ENCODE data around the gene TOP2A. TPM values are rescaled to one million over a fixed set of nuclear protein-coding genes. Genes with fewer than 3 reads are reported as not detected.
A peak's percentile ranks its signal among the peaks of the same experiment; 100 is the strongest.

Gene TOP2A
- total RNA-seq, 2 experiments from 2014 or later = 504 to 522 TPM

DNA sequence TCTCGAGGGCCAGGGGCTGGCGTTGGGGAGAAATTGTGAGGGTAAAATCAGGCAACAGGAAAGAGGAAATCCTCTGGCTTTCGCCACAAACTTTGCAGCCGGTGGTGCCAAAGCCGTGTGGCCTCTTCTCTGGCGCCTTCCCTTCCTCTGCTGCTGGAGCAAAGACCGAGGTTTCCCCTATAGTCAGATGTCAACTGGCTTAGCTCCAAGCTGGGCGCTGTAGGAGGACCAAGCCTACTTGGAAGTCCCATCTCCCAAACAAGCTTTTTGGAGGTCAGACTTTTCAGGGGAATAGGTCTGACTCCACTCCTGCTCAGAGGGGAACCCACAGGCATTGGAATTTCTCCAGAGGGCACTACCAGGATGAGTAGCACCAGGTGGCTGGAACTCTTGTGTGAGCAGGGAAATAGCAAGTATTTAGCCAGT lies 30.5 kb upstream of the TOP2A start:
- Mint-ChIP-seq H3K4me1 (peaks cover 64% of the 10 kb centered on the region), H3K27ac (peak overlapping the region; percentile 0), H3K36me3 (ENCODE audit: low read depth) (peaks cover 35% of the 10 kb centered on the region), H3K9me3 (no peaks in the 10 kb centered on the region), H3K4me3 (peak overlapping the region; percentile 20), H3K27me3 (peaks cover 5% of the 10 kb centered on the region)
- ChIA-PET POLR2A (interaction anchor here (0.5 kb wide), 1 partner anchor 83 kb away, joined by 3 read pairs; no protein-coding TSS in a partner anchor), CTCF (interaction anchor here (0.5 to 2.3 kb wide), 10 partner anchors 10 to 174 kb away, joined by 3 to 10 read pairs (median 3); no protein-coding TSS in a partner anchor)
- DNase-seq = peak; percentile 24

DNA sequence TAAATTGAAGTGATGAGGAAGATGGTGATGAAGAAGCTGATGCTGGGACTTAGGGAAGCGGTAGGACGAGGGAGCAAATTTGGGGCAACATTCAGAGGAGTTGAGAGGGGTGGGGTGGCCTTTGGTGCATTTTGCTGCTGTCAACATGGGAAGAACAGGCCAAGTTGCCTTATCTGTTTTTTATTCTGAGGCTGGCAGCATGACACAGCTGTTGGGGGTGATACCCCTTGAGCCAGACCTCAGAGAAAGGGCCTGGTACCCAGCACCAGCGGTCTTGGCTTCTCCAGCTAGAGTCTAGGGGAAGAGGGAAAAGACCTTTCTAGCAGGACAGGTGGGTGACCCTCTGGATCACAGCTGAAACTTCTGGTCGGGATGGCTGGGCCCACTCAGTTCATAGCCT lies 30.1 kb upstream of the TOP2A start:
- ChIA-PET POLR2A (no interaction called here), CTCF (interaction anchor here (0.5 to 1.9 kb wide), 12 partner anchors 8 to 174 kb away, joined by 3 to 9 read pairs (median 3); no protein-coding TSS in a partner anchor)
- Mint-ChIP-seq H3K9me3 (no peaks in the 10 kb centered on the region), H3K36me3 (ENCODE audit: low read depth) (peaks cover 32% of the 10 kb centered on the region), H3K4me3 (peak overlapping the region; percentile 20), H3K27me3 (peaks cover 5% of the 10 kb centered on the region), H3K4me1 (peaks cover 64% of the 10 kb centered on the region), H3K27ac (peak overlapping the region; percentile 0)
- no peak for DNase-seq

- Mint-ChIP-seq H3K27me3 (peaks cover 5% of the 10 kb centered on the region), H3K4me3 (peak overlapping the region; percentile 19), H3K9me3 (no peaks in the 10 kb centered on the region), H3K27ac (no peak overlapping the region), H3K36me3 (ENCODE audit: low read depth) (peaks cover 26% of the 10 kb centered on the region), H3K4me1 (peaks cover 70% of the 10 kb centered on the region)
- no peak for DNase-seq
- POLR2A ChIA-PET = no interaction called here
- CTCF ChIA-PET = interaction anchor here (0.8 to 1.9 kb wide), 15 partner anchors 9 to 175 kb away, joined by 3 to 9 read pairs (median 3); no protein-coding TSS in a partner anchor
Measured at GRCh38 chr17:40447148-40447644, 29.5 kb upstream of the TOP2A start.

DNA sequence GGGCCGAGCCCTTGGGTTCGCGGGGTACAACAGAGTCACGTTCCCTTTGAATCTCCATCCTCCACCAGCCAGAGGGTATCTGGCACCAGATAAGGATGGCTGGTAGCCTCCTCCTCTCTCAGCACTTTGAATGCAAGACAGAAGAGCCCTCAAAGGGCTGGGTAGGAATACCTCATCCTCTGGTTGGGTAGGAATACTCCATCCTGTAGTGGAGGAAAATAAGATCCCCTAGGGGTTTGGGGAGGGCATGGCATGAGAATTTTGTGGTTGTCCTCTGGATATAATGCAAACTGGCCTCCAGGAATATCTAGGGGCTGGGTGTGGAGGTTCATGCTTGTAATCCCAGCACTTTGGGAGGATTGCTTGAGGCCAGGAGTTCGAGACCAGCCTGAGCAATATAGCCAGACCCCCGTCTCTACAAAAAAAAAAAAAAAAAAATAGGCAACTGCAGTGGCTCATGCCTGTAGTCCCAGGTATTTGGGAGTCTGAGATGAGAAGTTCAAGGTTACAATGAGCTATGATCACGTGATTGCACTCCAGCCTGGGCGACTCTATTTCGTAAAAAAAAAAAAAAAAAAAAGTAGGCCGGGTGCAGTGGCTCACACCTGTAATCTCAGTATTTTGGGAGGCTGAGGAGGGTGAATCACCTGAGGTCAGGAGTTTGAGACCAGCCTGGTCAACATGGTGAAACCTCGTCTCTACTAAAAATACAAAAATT lies 28.2 kb upstream of the TOP2A start:
- Mint-ChIP-seq H3K27me3 (peaks cover 5% of the 10 kb centered on the region), H3K36me3 (ENCODE audit: low read depth) (peaks cover 23% of the 10 kb centered on the region), H3K27ac (peak overlapping the region; percentile 97), H3K9me3 (no peaks in the 10 kb centered on the region), H3K4me1 (peaks cover 72% of the 10 kb centered on the region), H3K4me3 (peak overlapping the region; percentile 85)
- ChIA-PET POLR2A (no interaction called here), CTCF (interaction anchor here (0.5 to 1.6 kb wide), 7 partner anchors 45 to 294 kb away, joined by 3 to 5 read pairs (median 3); no protein-coding TSS in a partner anchor)
- no peak for DNase-seq

GRCh38 chr17:40443988-40444899 lies 26.5 kb upstream of the TOP2A start:
- H3K4me3 Mint-ChIP-seq = peak overlapping the region; percentile 85
- peaks cover 70% of the 10 kb centered on the region for H3K4me1 Mint-ChIP-seq

GRCh38 chr17:40443196-40443987 lies 25.7 kb upstream of the TOP2A start, which contains the start of gene IGFBP4:
Gene IGFBP4, plus strand, starts transcription at chr17:40443450. Its CDS starts 286 bp downstream, at chr17:40443736.
- peak within 1 kb of the TSS; percentile 85 for H3K4me3 Mint-ChIP-seq
- peaks cover 68% of the 10 kb centered on the region for H3K4me1 Mint-ChIP-seq
- CTCF ChIA-PET = interaction anchor here (0.6 to 2.4 kb wide), 25 partner anchors 8 to 1175 kb away, joined by 3 to 15 read pairs (median 4); partner anchors contain the start of gene TOP2A
- DNase-seq = peak; percentile 71
- POLR2A ChIA-PET = interaction anchor here (0.6 to 1.0 kb wide), 5 partner anchors 16 to 172 kb away, joined by 3 to 5 read pairs (median 3); partner anchors contain the start of gene TOP2A
- H3K9me3 Mint-ChIP-seq = no peaks in the 10 kb centered on the region
- peaks cover 14% of the 10 kb centered on the region for H3K36me3 Mint-ChIP-seq (ENCODE audit: low read depth)
- H3K27me3 Mint-ChIP-seq = peaks cover 9% of the 10 kb centered on the region
- H3K27ac Mint-ChIP-seq = peak within 1 kb of the TSS; percentile 97

More at GRCh38 chr17:40443988-40444899, 26.5 kb upstream of the TOP2A start:
- DNase-seq = no peak
- Mint-ChIP-seq H3K36me3 (ENCODE audit: low read depth) (peaks cover 20% of the 10 kb centered on the region), H3K27ac (peak overlapping the region; percentile 97), H3K9me3 (no peaks in the 10 kb centered on the region), H3K27me3 (peaks cover 9% of the 10 kb centered on the region)
- ChIA-PET POLR2A (interaction anchor here (0.6 to 1.0 kb wide), 3 partner anchors 26 to 92 kb away, joined by 3 to 5 read pairs (median 3); partner anchors contain the start of gene TOP2A), CTCF (interaction anchor here (0.6 to 2.4 kb wide), 24 partner anchors 9 to 119 kb away, joined by 3 to 15 read pairs (median 4); partner anchors contain the start of gene TOP2A)

DNA sequence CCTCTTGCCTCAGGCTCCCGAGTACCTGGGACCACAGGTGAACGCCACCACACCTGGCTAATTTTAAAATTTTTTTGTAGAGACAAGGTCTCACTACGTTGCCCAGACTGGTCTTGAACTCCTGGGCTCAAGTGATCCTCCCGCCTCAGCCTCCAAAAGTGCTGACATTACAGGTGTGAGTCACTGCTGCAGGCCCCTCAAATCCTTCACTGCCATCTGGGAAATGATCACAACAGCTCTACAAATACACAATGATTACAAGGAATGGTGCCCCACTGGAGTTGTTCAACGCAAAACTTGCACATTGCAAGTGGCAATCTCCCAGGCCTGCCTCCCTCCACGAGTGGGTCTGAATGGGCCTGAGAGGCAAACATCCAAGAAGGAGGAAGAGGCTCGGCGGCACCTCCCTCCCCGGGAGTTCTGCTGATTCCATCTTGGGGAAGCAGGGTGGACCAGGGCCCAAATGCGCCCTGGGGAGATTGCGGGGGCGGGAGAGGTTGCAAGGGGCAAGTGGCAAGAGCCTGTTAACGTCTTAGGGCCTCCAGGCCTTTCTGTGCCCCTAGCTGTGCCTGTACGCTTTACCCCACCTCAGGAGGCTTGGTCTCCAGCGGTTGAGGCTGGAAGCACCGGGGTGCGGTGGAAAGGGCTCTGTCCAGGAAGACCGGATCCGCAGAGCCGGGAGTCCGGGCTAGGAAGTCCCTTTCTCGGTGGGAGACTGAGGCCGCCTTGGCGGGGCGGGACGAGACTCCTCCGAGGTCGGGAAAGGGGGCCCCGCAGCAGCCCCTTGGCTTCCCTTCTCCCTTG lies 24.9 kb upstream of the TOP2A start:
- POLR2A ChIA-PET = interaction anchor here (0.6 to 0.9 kb wide), 3 partner anchors 16 to 173 kb away, joined by 3 read pairs; no protein-coding TSS in a partner anchor
- CTCF ChIA-PET = interaction anchor here (1.1 to 2.4 kb wide), 9 partner anchors 13 to 116 kb away, joined by 3 to 11 read pairs (median 4); no protein-coding TSS in a partner anchor

GRCh38 chr17:40440166-40440565 lies 22.5 kb upstream of the TOP2A start:
- no peak overlapping the region for H3K4me3 Mint-ChIP-seq
- H3K27ac Mint-ChIP-seq = no peak overlapping the region
- POLR2A ChIA-PET = interaction anchor here (0.6 kb wide), 1 partner anchor 120 kb away, joined by 4 read pairs; no protein-coding TSS in a partner anchor
- H3K9me3 Mint-ChIP-seq = no peaks in the 10 kb centered on the region
- H3K4me1 Mint-ChIP-seq = peaks cover 52% of the 10 kb centered on the region
- peaks cover 4% of the 10 kb centered on the region for H3K36me3 Mint-ChIP-seq (ENCODE audit: low read depth)
- no peak for DNase-seq
- peaks cover 9% of the 10 kb centered on the region for H3K27me3 Mint-ChIP-seq
- CTCF ChIA-PET = interaction anchor here (1.0 to 2.0 kb wide), 5 partner anchors 10 to 103 kb away, joined by 3 to 5 read pairs (median 3); partner anchors contain the start of gene TOP2A

More for the DNA sequence above, 24.9 kb upstream of the TOP2A start:
- Mint-ChIP-seq H3K9me3 (no peaks in the 10 kb centered on the region), H3K4me3 (peak overlapping the region; percentile 63), H3K27me3 (peaks cover 9% of the 10 kb centered on the region), H3K27ac (no peak overlapping the region), H3K4me1 (peaks cover 64% of the 10 kb centered on the region), H3K36me3 (ENCODE audit: low read depth) (peaks cover 9% of the 10 kb centered on the region)
- DNase-seq = no peak

DNA sequence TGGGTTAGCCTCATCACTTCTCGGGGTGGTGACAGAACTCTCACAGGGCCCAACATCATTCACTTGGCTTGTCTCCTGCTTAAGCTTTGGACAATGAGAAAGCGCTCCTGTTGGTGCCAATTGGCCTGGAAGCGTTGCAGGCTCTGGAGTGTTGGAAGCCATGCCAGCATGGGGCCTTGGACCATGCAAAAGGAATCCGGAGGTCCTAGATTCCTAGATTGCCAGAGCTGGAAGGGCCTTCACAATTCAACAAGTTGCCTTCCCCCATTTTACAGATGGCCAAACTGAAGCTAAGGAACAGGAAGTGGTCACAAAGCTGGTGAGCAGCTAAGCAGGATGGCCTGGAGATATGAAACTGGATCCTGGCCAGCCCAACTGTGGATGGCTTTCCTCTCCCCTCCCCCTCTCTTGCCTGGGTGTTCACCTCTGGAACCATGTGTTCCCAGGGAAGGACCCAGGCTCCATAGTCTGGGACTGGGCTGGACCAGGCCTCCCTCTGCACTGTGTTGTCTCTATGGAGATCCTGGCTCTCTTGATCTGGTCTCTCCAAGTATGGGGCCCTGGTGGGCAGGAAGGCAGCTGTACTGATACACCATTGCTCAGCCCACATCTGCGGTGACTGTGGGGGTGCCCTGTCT lies 19.5 kb upstream of the TOP2A start:
- peaks cover 35% of the 10 kb centered on the region for H3K4me1 Mint-ChIP-seq
- CTCF ChIA-PET = interaction anchor here (0.5 to 3.3 kb wide), 5 partner anchors 12 to 473 kb away, joined by 3 to 11 read pairs (median 4); no protein-coding TSS in a partner anchor
- H3K27ac Mint-ChIP-seq = no peak overlapping the region

DNA sequence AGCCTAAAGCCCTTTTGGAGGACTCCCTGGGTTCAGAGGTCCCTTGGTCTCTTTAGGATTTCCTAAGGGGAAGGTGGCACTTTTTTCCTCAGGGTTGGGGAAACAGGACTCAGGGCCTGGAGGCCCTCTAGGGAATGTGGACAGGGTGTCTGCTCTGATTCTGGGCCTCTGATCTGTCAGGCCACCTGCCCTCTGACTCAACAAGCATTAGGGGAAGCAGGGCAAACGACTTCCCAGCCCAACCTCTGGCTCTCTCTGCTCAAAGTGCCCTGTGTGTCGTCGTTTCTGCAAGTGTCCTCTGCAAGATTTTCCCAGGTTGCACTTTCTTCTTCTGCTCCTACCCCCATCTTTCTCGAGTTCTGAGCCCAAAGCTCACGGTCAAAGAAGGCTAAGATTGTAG lies 18.9 kb upstream of the TOP2A start:
- Mint-ChIP-seq H3K4me3 (no peak overlapping the region), H3K27me3 (peaks cover 3% of the 10 kb centered on the region), H3K4me1 (peaks cover 34% of the 10 kb centered on the region), H3K9me3 (no peaks in the 10 kb centered on the region), H3K27ac (no peak overlapping the region), H3K36me3 (ENCODE audit: low read depth) (no peaks in the 10 kb centered on the region)
- no peak for DNase-seq
- CTCF ChIA-PET = interaction anchor here (1.2 to 3.3 kb wide), 3 partner anchors 13 to 125 kb away, joined by 4 to 11 read pairs (median 5); no protein-coding TSS in a partner anchor
- POLR2A ChIA-PET = interaction anchor here (0.6 kb wide), 1 partner anchor 114 kb away, joined by 5 read pairs; no protein-coding TSS in a partner anchor

More for the DNA sequence above, 19.5 kb upstream of the TOP2A start:
- H3K27me3 Mint-ChIP-seq = peaks cover 3% of the 10 kb centered on the region
- DNase-seq = no peak
- no peaks in the 10 kb centered on the region for H3K36me3 Mint-ChIP-seq (ENCODE audit: low read depth)
- no peak overlapping the region for H3K4me3 Mint-ChIP-seq
- POLR2A ChIA-PET = interaction anchor here (0.6 kb wide), 1 partner anchor 113 kb away, joined by 5 read pairs; no protein-coding TSS in a partner anchor
- H3K9me3 Mint-ChIP-seq = no peaks in the 10 kb centered on the region
